EH (cell line): Measurements from ENCODE around the gene XRCC5.

Experiments used
- DNase-seq: peaks from one replicate; pipeline ENCODE4 v3.0.0-alpha.2; 2015; ENCODE audit warnings: low read depth

XRCC5 gene

GRCh38 chr2:216233281-216233995 is 124.3 kb downstream of the XRCC5 start:
- DNase-seq = no peak

- no peak for DNase-seq
These were observed 125.0 kb downstream of the XRCC5 start for GRCh38 chr2:216234106-216234505.

GRCh38 chr2:216235462-216235861 is 126.3 kb downstream of the XRCC5 start:
- DNase-seq = no peak

- no peak for DNase-seq
These were observed 126.7 kb downstream of the XRCC5 start for GRCh38 chr2:216235896-216236295.

- DNase-seq = no peak
These were observed 127.3 kb downstream of the XRCC5 start for GRCh38 chr2:216236486-216236885.

GRCh38 chr2:216242365-216242764 is 133.2 kb downstream of the XRCC5 start:
- DNase-seq = no peak

- no peak for DNase-seq
These were observed 133.9 kb downstream of the XRCC5 start for GRCh38 chr2:216243026-216243425.

GRCh38 chr2:216245391-216245975 is 136.3 kb downstream of the XRCC5 start:
- no peak for DNase-seq

- DNase-seq = no peak
These were observed 137.6 kb downstream of the XRCC5 start for GRCh38 chr2:216246766-216247165.
